ENCODE data around the gene ZNF185.

DNA sequence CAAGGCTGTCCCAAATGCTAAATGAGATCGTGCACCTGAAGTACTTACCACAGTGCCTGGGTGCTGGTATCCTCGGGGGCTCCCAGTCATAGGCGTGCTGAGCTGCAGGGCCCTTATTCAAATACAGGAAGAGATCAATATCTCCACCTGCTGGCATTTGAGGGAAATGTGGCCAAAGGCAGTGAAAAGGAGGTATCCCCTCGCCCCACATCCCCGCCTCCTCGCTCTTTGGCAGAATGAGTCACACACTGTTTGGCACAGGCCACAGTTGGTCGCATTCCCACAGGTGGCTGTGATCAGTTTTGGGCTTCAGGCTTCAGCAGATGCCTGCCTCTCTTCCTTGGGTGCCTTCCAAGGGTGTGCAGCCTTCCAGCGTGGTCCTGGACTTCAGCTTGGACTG is 28.4 kb downstream of the ZNF185 start:
- TF ChIP-seq CTCF (IDR thresholded peaks at IDR 0.05) (no peak), EP300 (IDR thresholded peaks at IDR 0.05) (no peak)
